ENCODE measurements around the gene RAB7B. TPM values are rescaled to one million over a fixed set of nuclear protein-coding genes. Genes with fewer than 3 reads are reported as not detected.
A peak's percentile ranks its signal among the peaks of the same experiment; 100 is the strongest.

The RAB7B gene
- total RNA-seq, 4 donors from 2014 or later: 3.2 to 62.0 (median 16.6) TPM

DNA sequence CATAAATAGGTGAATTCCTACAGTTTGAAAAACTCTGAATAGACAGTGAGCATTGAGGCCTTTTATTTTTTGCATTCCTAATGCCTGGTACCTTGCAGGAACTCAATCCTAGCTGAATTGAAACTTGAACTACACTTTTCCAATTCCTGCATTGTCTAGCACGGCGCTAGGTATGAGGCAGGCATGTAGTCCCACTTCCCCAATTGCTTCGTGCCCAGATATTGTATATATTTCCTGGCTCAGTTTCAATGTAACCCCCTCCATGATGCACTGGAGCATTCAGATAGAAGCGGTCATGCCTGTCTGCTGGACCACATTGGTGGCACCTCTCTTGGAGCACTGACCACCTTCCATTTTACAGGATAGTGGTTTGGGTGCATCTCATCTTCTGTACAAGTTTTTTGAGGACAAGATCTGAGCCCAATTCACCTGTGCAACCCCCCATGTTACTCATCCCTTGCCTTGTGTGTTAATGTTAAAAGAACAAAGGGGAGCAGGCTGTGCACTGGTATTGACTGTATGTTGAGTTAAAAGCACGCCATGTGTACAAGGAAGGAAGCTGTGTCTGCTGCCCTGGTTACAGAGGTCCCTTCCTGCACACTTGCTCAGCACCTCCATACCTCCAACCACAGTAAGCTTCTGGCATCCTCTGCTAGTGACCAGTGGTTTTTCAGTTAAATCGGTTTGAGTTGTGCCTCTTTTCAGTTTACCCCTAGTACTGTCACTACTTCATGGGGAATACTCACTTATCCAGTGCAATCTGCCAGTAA, 10.0 kb upstream of the RAB7B start:
- TF ChIP-seq, protein P1, sequence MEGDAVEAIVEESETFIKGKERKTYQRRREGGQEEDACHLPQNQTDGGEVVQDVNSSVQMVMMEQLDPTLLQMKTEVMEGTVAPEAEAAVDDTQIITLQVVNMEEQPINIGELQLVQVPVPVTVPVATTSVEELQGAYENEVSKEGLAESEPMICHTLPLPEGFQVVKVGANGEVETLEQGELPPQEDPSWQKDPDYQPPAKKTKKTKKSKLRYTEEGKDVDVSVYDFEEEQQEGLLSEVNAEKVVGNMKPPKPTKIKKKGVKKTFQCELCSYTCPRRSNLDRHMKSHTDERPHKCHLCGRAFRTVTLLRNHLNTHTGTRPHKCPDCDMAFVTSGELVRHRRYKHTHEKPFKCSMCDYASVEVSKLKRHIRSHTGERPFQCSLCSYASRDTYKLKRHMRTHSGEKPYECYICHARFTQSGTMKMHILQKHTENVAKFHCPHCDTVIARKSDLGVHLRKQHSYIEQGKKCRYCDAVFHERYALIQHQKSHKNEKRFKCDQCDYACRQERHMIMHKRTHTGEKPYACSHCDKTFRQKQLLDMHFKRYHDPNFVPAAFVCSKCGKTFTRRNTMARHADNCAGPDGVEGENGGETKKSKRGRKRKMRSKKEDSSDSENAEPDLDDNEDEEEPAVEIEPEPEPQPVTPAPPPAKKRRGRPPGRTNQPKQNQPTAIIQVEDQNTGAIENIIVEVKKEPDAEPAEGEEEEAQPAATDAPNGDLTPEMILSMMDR (IDR thresholded peaks at IDR 0.05): no peak
- DNase-seq (ENCODE audit: low spot score): no peak
- ATAC-seq (ENCODE audit: low FRiP score): no peak

DNA sequence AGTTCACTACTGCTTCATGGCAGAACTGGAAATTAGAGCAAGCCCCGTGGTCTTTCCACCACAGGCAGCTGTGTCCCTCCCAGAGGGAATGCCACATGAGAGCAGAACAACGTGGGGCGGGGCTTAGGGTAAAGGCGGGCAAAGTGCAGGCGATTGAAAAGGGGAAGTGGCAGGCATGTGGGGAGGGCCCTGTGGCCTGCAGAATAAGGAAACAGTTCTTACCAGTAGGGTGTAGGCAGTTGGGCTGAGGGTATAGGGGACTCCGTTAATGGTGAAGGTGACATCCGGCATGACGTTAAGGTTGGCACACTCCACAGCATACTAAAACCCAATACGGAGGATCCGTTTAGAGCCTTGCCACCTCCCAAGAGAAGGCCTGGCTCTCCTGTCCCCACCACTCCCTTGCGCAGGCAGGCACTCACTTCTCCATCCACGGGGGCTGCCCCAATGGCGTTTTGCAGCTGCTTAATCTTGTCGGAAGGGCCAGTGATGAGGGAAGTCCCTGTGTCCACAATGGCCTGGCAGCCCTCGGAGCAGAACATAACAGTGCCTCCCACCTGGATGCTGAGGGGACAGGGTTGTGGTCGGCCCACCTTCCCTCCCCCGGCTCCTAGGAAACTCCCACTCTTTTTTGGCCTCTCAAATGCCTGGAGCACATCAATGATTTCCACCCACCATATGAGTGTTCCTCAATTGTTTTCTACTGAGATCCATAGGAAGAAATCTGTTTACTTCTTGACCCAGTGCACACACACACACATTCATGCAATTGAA, 9.1 kb upstream of the RAB7B start:
- TF ChIP-seq, protein P1 (IDR thresholded peaks at IDR 0.05): no peak
- no peak for ATAC-seq (ENCODE audit: low FRiP score)
- no peak for DNase-seq (ENCODE audit: low spot score)

- TF ChIP-seq, protein P1 (IDR thresholded peaks at IDR 0.05): no peak
- DNase-seq (ENCODE audit: low spot score): no peak
- peak; percentile 73 for ATAC-seq (ENCODE audit: low FRiP score)
Measured at GRCh38 chr1:206011057-206011456, 7.9 kb upstream of the RAB7B start.

DNA sequence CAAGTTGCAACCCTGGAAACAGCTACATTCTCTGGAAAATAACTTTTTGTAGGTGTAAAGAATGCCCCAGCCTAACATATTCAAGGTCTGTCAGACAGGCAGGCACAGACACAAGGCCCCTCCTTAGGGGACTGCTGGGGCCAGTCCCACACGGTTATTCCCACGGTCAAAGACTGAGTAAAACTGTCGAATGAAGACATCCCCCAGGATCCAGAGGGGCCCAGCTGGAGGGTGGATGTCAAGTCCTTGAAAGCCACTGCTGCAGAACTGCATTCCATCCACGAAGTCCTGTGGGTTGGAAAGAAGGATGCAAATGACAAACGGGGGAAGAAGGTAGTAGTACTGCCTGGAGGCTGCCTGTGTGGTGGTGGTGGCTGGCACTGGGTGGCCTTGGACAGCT, 6.9 kb upstream of the RAB7B start:
- ATAC-seq (ENCODE audit: low FRiP score): no peak
- DNase-seq (ENCODE audit: low spot score): no peak
- TF ChIP-seq, protein P1 (IDR thresholded peaks at IDR 0.05): no peak

DNA sequence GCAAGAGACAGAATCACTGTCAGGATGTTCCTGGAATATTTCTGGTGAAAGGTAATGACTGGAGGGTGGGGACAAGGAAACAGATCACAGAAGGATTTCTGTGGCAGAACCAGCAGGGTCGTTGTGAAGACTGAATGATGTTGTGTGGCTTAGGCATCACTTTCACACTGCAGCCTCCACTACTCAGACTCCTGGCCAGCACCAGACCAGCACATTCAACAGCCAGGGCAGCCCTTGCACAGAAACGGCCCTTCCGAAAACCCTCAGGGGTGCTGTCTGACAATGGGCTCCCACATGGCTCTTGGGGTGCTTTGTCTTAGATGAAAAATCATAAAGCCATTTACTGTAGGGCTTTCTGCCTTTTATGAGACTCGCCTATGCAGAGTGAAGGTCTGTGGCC, 3.8 kb upstream of the RAB7B start:
- TF ChIP-seq, protein P1 (IDR thresholded peaks at IDR 0.05): no peak
- ATAC-seq (ENCODE audit: low FRiP score) (no peak), DNase-seq (ENCODE audit: low spot score) (no peak)

- no peak for ATAC-seq (ENCODE audit: low FRiP score)
- no peak for DNase-seq (ENCODE audit: low spot score)
- TF ChIP-seq, protein P1 (IDR thresholded peaks at IDR 0.05): no peak
Measured at GRCh38 chr1:206005778-206006180, 2.6 kb upstream of the RAB7B start.
